Natural killer cell (primary cell): ENCODE data around the gene DCAF11. TPM values are rescaled to one million over a fixed set of nuclear protein-coding genes. Genes with fewer than 3 reads are reported as not detected.

Experiments used
- ATAC-seq, 3 donors: fragments of 150-1000 bp in 2 of 3; fragments of 200-7000 bp in 1 of 3; cut with Tn5 transposase; 1 replicate in 1 of 3; 2 replicates in 2 of 3; pipeline ENCODE4 v1.10.0; 2021; ENCODE audit warnings: mild to moderate bottlenecking in 2 of 3, moderate library complexity in 2 of 3
- DNase-seq, 2 donors: peaks; one replicate each; pipeline versions ENCODE4 v3.0.0 to v3.0.0-alpha.2; 2013 to 2021; ENCODE audit warnings: mixed read lengths in 1 of 2
- H3K27ac ChIP-seq: one replicate; pipeline ENCODE4 v1.5.1; 2013; ENCODE audit warnings: mild to moderate bottlenecking, low read length
- H3K27me3 ChIP-seq: one replicate; pipeline ENCODE4 v1.6.1; 2013; ENCODE audit warnings: low read length; ENCODE audit not compliant: control insufficient read depth, insufficient read depth
- H3K36me3 ChIP-seq: one replicate; pipeline ENCODE4 v1.6.1; 2013; ENCODE audit warnings: low read length; ENCODE audit not compliant: control insufficient read depth, insufficient read depth
- H3K4me1 ChIP-seq: one replicate; pipeline ENCODE4 v1.6.1; 2013; ENCODE audit warnings: low read length; ENCODE audit not compliant: control insufficient read depth, insufficient read depth
- H3K4me3 ChIP-seq: one replicate; pipeline ENCODE4 v1.5.1; 2013; ENCODE audit warnings: low read length
- H3K9me3 ChIP-seq: one replicate; pipeline ENCODE4 v1.6.1; 2013; ENCODE audit warnings: low read length; ENCODE audit not compliant: control insufficient read depth, insufficient read depth
- H3K27ac Mint-ChIP-seq, 2 donors: one replicate each; pipeline ENCODE4 v1.8.0; 2022; ENCODE audit warnings: mild to moderate bottlenecking in 2 of 2, mixed read lengths in 2 of 2, moderate library complexity in 1 of 2
- H3K27me3 Mint-ChIP-seq, 2 donors: one replicate each; pipeline ENCODE4 v1.8.0; 2022; ENCODE audit warnings: low read depth in 2 of 2, mixed read lengths in 2 of 2
- H3K36me3 Mint-ChIP-seq: one replicate; pipeline ENCODE4 v1.8.0; 2022; ENCODE audit warnings: mixed read lengths
- H3K4me1 Mint-ChIP-seq, 2 donors: one replicate each; pipeline ENCODE4 v1.8.0; 2022; ENCODE audit warnings: mixed read lengths in 2 of 2
- H3K4me3 Mint-ChIP-seq: one replicate; pipeline ENCODE4 v1.8.0; 2022; ENCODE audit warnings: mild to moderate bottlenecking, moderate library complexity, mixed read lengths
- H3K9me3 Mint-ChIP-seq, 2 donors: one replicate each; pipeline ENCODE4 v1.8.0; 2022; ENCODE audit warnings: mixed read lengths in 2 of 2
- CTCF ChIP-seq: fragments of 200-600 bp; IDR thresholded peaks from one replicate; pipeline ENCODE4 v1.8.0; 2022; ENCODE audit warnings: antibody characterized with exemption
- WGBS: methylation state at CpG from one replicate; pipeline ENCODE4 v1.1.7; 2013; ENCODE audit warnings: missing lambda C conversion rate; ENCODE audit not compliant: insufficient coverage; 5-methylcytosine and 5-hydroxymethylcytosine counted together
- intact Hi-C: fragments of 100-400 bp; cut with micrococcal nuclease; formaldehyde crosslinking; loops from one replicate; pipeline ENCODE4 v1.14.2; 2022
- total RNA-seq, 4 donors: library from RNA; stranded (reverse); fragments of 120-200 nt in 1 of 4; gene quantifications; one replicate each; pipeline versions ENCODE4 v1.2.3 to v1.2.4, GENCODE V29; 2013 to 2022

The DCAF11 gene
- total RNA-seq, 3 donors from 2014 or later (not counting 1 experiment from before 2014, with no cell fraction given): 77.5 to 99.3 (median 96.3) TPM

GRCh38 chr14:24160499-24160849 is 45.9 kb downstream of the DCAF11 start:
- H3K36me3 ChIP-seq: peaks cover 74% of the 10 kb centered on the region
- no peak overlapping the region for H3K4me3 ChIP-seq
- 99% methylated on average over 4 of the region's 4 CpGs for WGBS
- no peak for TF ChIP-seq CTCF
- peaks cover 36 to 54% of the 10 kb centered on the region in 2 donors for H3K4me1 Mint-ChIP-seq
- H3K4me1 ChIP-seq: peaks cover 37% of the 10 kb centered on the region
- peak overlapping the region; percentile 94 for H3K27ac ChIP-seq
- H3K36me3 Mint-ChIP-seq: no peaks in the 10 kb centered on the region
- peak overlapping the region; percentile 97 for H3K27ac Mint-ChIP-seq
- DNase-seq (no peak), ATAC-seq (no peak)
- intact Hi-C loops: loop anchor here (2.0 kb wide), 1 partner anchor 102 kb away; no protein-coding TSS in a partner anchor
- H3K4me3 Mint-ChIP-seq: peak overlapping the region; percentile 99
- H3K27me3 Mint-ChIP-seq: no peaks in the 10 kb centered on the region
- no peaks in the 10 kb centered on the region for H3K27me3 ChIP-seq
- H3K9me3 ChIP-seq: no peaks in the 10 kb centered on the region
- no peaks in the 10 kb centered on the region for H3K9me3 Mint-ChIP-seq

- Mint-ChIP-seq H3K4me3 (peak within 1 kb of the TSS; percentile 99), H3K36me3 (no peaks in the 10 kb centered on the region), H3K27me3 (no peaks in the 10 kb centered on the region), H3K27ac (peak within 1 kb of the TSS; percentile 97), H3K4me1 (peaks cover 43 to 54% of the 10 kb centered on the region in 2 donors), H3K9me3 (no peaks in the 10 kb centered on the region)
- intact Hi-C loops: loop anchor here (1.0 to 2.0 kb wide), 3 partner anchors 15 to 102 kb away; partner anchors contain the start of genes DCAF11, NRL and PSME2
- Histone ChIP-seq H3K27ac (peak within 1 kb of the TSS; percentile 94), H3K27me3 (no peaks in the 10 kb centered on the region), H3K4me3 (peak within 1 kb of the TSS; percentile 94), H3K9me3 (no peaks in the 10 kb centered on the region), H3K36me3 (peaks cover 74% of the 10 kb centered on the region), H3K4me1 (peaks cover 37% of the 10 kb centered on the region)
- peak; percentile 93 to 99 for DNase-seq
- TF ChIP-seq CTCF: peak; percentile 85
- peak; percentile 91 to 97 (median 91) for ATAC-seq
- under 1% methylated on average over 11 of the region's 12 CpGs for WGBS
Observed at GRCh38 chr14:24160850-24161804, 46.5 kb downstream of the DCAF11 start, which contains the start of gene IRF9. TSS of gene IRF9 (plus strand) at chr14:24161265. CDS start at chr14:24162145, 880 bp downstream.

GRCh38 chr14:24162093-24162492 is 47.5 kb downstream of the DCAF11 start:
- H3K4me3 ChIP-seq: peak overlapping the region; percentile 94
- H3K27me3 ChIP-seq: no peaks in the 10 kb centered on the region
- Mint-ChIP-seq H3K27me3 (no peaks in the 10 kb centered on the region), H3K36me3 (no peaks in the 10 kb centered on the region), H3K27ac (peak overlapping the region; percentile 97), H3K4me3 (peak overlapping the region; percentile 99), H3K4me1 (peaks cover 45 to 54% of the 10 kb centered on the region in 2 donors), H3K9me3 (no peaks in the 10 kb centered on the region)
- TF ChIP-seq CTCF: no peak
- intact Hi-C loops: no loop called here
- WGBS: 62% methylated on average over 8 of the region's 8 CpGs
- ATAC-seq (no peak), DNase-seq (peak in 1 of 2 donors; percentile 26)
- H3K36me3 ChIP-seq: peaks cover 74% of the 10 kb centered on the region
- peak overlapping the region; percentile 94 for H3K27ac ChIP-seq
- H3K4me1 ChIP-seq: peaks cover 37% of the 10 kb centered on the region
- no peaks in the 10 kb centered on the region for H3K9me3 ChIP-seq
